ENCODE data around the gene ZDBF2.

Gene ZDBF2

GRCh38 chr2:206323033-206323432 is 48.6 kb downstream of the ZDBF2 start:
- no peaks in the 10 kb centered on the region for H3K27me3 ChIP-seq (ENCODE audit: control insufficient read depth, insufficient read depth, low read length, poor library complexity, severe bottlenecking)
- H3K36me3 ChIP-seq (ENCODE audit: control insufficient read depth, insufficient read depth, low read length) = peaks cover 5% of the 10 kb centered on the region
- H3K27ac ChIP-seq (ENCODE audit: insufficient read depth, low read depth, low read length, poor library complexity, severe bottlenecking) = no peak overlapping the region
- no peak overlapping the region for H3K4me3 ChIP-seq (ENCODE audit: insufficient read depth, low read depth, low read length)
- 94 to 95% methylated on average over 2 of the region's 3 CpGs for WGBS, 2 experiments
- H3K4me1 ChIP-seq (ENCODE audit: control insufficient read depth, insufficient read depth, low read length) = peaks cover 1% of the 10 kb centered on the region
- peaks cover 3% of the 10 kb centered on the region for H3K9me3 ChIP-seq (ENCODE audit: control insufficient read depth, low read length)

GRCh38 chr2:206323486-206323885 is 49.0 kb downstream of the ZDBF2 start:
- Histone ChIP-seq H3K4me3 (ENCODE audit: insufficient read depth, low read depth, low read length) (no peak overlapping the region), H3K36me3 (ENCODE audit: control insufficient read depth, insufficient read depth, low read length) (peaks cover 5% of the 10 kb centered on the region), H3K4me1 (ENCODE audit: control insufficient read depth, insufficient read depth, low read length) (peaks cover 6% of the 10 kb centered on the region), H3K27ac (ENCODE audit: insufficient read depth, low read depth, low read length, poor library complexity, severe bottlenecking) (no peak overlapping the region), H3K27me3 (ENCODE audit: control insufficient read depth, insufficient read depth, low read length, poor library complexity, severe bottlenecking) (no peaks in the 10 kb centered on the region), H3K9me3 (ENCODE audit: control insufficient read depth, low read length) (peaks cover 3% of the 10 kb centered on the region)
- WGBS, 2 experiments = 87 to 94% methylated on average over 4 of the region's 4 CpGs

GRCh38 chr2:206324869-206325268 is 50.4 kb downstream of the ZDBF2 start:
- H3K4me1 ChIP-seq (ENCODE audit: control insufficient read depth, insufficient read depth, low read length) = peaks cover 20% of the 10 kb centered on the region
- H3K4me3 ChIP-seq (ENCODE audit: insufficient read depth, low read depth, low read length) = no peak overlapping the region
- H3K27me3 ChIP-seq (ENCODE audit: control insufficient read depth, insufficient read depth, low read length, poor library complexity, severe bottlenecking) = no peaks in the 10 kb centered on the region
- no peaks in the 10 kb centered on the region for H3K36me3 ChIP-seq (ENCODE audit: control insufficient read depth, insufficient read depth, low read length)
- H3K9me3 ChIP-seq (ENCODE audit: control insufficient read depth, low read length) = no peaks in the 10 kb centered on the region
- no peak overlapping the region for H3K27ac ChIP-seq (ENCODE audit: insufficient read depth, low read depth, low read length, poor library complexity, severe bottlenecking)
- WGBS, 2 experiments = 87 to 94% methylated on average over 5 to 6 of the region's 6 CpGs

GRCh38 chr2:206328974-206329373 is 54.5 kb downstream of the ZDBF2 start:
- no peaks in the 10 kb centered on the region for H3K27me3 ChIP-seq (ENCODE audit: control insufficient read depth, insufficient read depth, low read length, poor library complexity, severe bottlenecking)
- no peak overlapping the region for H3K4me3 ChIP-seq (ENCODE audit: insufficient read depth, low read depth, low read length)
- H3K27ac ChIP-seq (ENCODE audit: insufficient read depth, low read depth, low read length, poor library complexity, severe bottlenecking) = peak overlapping the region; percentile 66
- no peaks in the 10 kb centered on the region for H3K9me3 ChIP-seq (ENCODE audit: control insufficient read depth, low read length)
- no peaks in the 10 kb centered on the region for H3K36me3 ChIP-seq (ENCODE audit: control insufficient read depth, insufficient read depth, low read length)
- peaks cover 20% of the 10 kb centered on the region for H3K4me1 ChIP-seq (ENCODE audit: control insufficient read depth, insufficient read depth, low read length)
- WGBS, 2 experiments = 0% methylated on average over 1 of the region's 1 CpG

- WGBS, 2 experiments = 87% methylated on average over 2 of the region's 2 CpGs
- Histone ChIP-seq H3K4me1 (ENCODE audit: control insufficient read depth, insufficient read depth, low read length) (no peaks in the 10 kb centered on the region), H3K27me3 (ENCODE audit: control insufficient read depth, insufficient read depth, low read length, poor library complexity, severe bottlenecking) (no peaks in the 10 kb centered on the region), H3K4me3 (ENCODE audit: insufficient read depth, low read depth, low read length) (no peak overlapping the region), H3K9me3 (ENCODE audit: control insufficient read depth, low read length) (no peaks in the 10 kb centered on the region), H3K36me3 (ENCODE audit: control insufficient read depth, insufficient read depth, low read length) (no peaks in the 10 kb centered on the region), H3K27ac (ENCODE audit: insufficient read depth, low read depth, low read length, poor library complexity, severe bottlenecking) (no peak overlapping the region)
Observed at GRCh38 chr2:206336861-206337260, 62.4 kb downstream of the ZDBF2 start.

GRCh38 chr2:206337956-206338355 is 63.5 kb downstream of the ZDBF2 start:
- no peaks in the 10 kb centered on the region for H3K9me3 ChIP-seq (ENCODE audit: control insufficient read depth, low read length)
- H3K4me1 ChIP-seq (ENCODE audit: control insufficient read depth, insufficient read depth, low read length) = no peaks in the 10 kb centered on the region
- no peaks in the 10 kb centered on the region for H3K27me3 ChIP-seq (ENCODE audit: control insufficient read depth, insufficient read depth, low read length, poor library complexity, severe bottlenecking)
- no peak overlapping the region for H3K4me3 ChIP-seq (ENCODE audit: insufficient read depth, low read depth, low read length)
- 95 to 100% methylated on average over 1 of the region's 1 CpG for WGBS, 2 experiments
- H3K36me3 ChIP-seq (ENCODE audit: control insufficient read depth, insufficient read depth, low read length) = no peaks in the 10 kb centered on the region
- no peak overlapping the region for H3K27ac ChIP-seq (ENCODE audit: insufficient read depth, low read depth, low read length, poor library complexity, severe bottlenecking)

GRCh38 chr2:206341396-206341795 is 66.9 kb downstream of the ZDBF2 start:
- H3K27me3 ChIP-seq (ENCODE audit: control insufficient read depth, insufficient read depth, low read length, poor library complexity, severe bottlenecking) = no peaks in the 10 kb centered on the region
- no peaks in the 10 kb centered on the region for H3K36me3 ChIP-seq (ENCODE audit: control insufficient read depth, insufficient read depth, low read length)
- no peak overlapping the region for H3K27ac ChIP-seq (ENCODE audit: insufficient read depth, low read depth, low read length, poor library complexity, severe bottlenecking)
- H3K4me3 ChIP-seq (ENCODE audit: insufficient read depth, low read depth, low read length) = no peak overlapping the region
- H3K4me1 ChIP-seq (ENCODE audit: control insufficient read depth, insufficient read depth, low read length) = no peaks in the 10 kb centered on the region
- 92% methylated on average over 4 of the region's 4 CpGs for WGBS, 2 experiments
- peaks cover 3% of the 10 kb centered on the region for H3K9me3 ChIP-seq (ENCODE audit: control insufficient read depth, low read length)

GRCh38 chr2:206343144-206343543 is 68.7 kb downstream of the ZDBF2 start:
- Histone ChIP-seq H3K4me3 (ENCODE audit: insufficient read depth, low read depth, low read length) (no peak overlapping the region), H3K27me3 (ENCODE audit: control insufficient read depth, insufficient read depth, low read length, poor library complexity, severe bottlenecking) (no peaks in the 10 kb centered on the region), H3K36me3 (ENCODE audit: control insufficient read depth, insufficient read depth, low read length) (no peaks in the 10 kb centered on the region), H3K9me3 (ENCODE audit: control insufficient read depth, low read length) (peaks cover 3% of the 10 kb centered on the region), H3K27ac (ENCODE audit: insufficient read depth, low read depth, low read length, poor library complexity, severe bottlenecking) (no peak overlapping the region), H3K4me1 (ENCODE audit: control insufficient read depth, insufficient read depth, low read length) (no peaks in the 10 kb centered on the region)
- 93 to 94% methylated on average over 4 of the region's 4 CpGs for WGBS, 2 experiments

- Histone ChIP-seq H3K27me3 (ENCODE audit: control insufficient read depth, insufficient read depth, low read length, poor library complexity, severe bottlenecking) (no peaks in the 10 kb centered on the region), H3K4me1 (ENCODE audit: control insufficient read depth, insufficient read depth, low read length) (no peaks in the 10 kb centered on the region), H3K27ac (ENCODE audit: insufficient read depth, low read depth, low read length, poor library complexity, severe bottlenecking) (no peak overlapping the region), H3K9me3 (ENCODE audit: control insufficient read depth, low read length) (peaks cover 3% of the 10 kb centered on the region), H3K36me3 (ENCODE audit: control insufficient read depth, insufficient read depth, low read length) (no peaks in the 10 kb centered on the region), H3K4me3 (ENCODE audit: insufficient read depth, low read depth, low read length) (no peak overlapping the region)
- 96 to 100% methylated on average over 1 of the region's 1 CpG for WGBS, 2 experiments
Observed at GRCh38 chr2:206343816-206344215, 69.4 kb downstream of the ZDBF2 start.

GRCh38 chr2:206345606-206346005 is 71.1 kb downstream of the ZDBF2 start:
- Histone ChIP-seq H3K9me3 (ENCODE audit: control insufficient read depth, low read length) (peaks cover 3% of the 10 kb centered on the region), H3K27ac (ENCODE audit: insufficient read depth, low read depth, low read length, poor library complexity, severe bottlenecking) (no peak overlapping the region), H3K4me1 (ENCODE audit: control insufficient read depth, insufficient read depth, low read length) (no peaks in the 10 kb centered on the region), H3K4me3 (ENCODE audit: insufficient read depth, low read depth, low read length) (no peak overlapping the region), H3K36me3 (ENCODE audit: control insufficient read depth, insufficient read depth, low read length) (no peaks in the 10 kb centered on the region), H3K27me3 (ENCODE audit: control insufficient read depth, insufficient read depth, low read length, poor library complexity, severe bottlenecking) (no peaks in the 10 kb centered on the region)
- WGBS, 2 experiments = 95 to 97% methylated on average over 2 to 3 of the region's 3 CpGs

GRCh38 chr2:206349375-206349774 is 74.9 kb downstream of the ZDBF2 start:
- Histone ChIP-seq H3K27me3 (ENCODE audit: control insufficient read depth, insufficient read depth, low read length, poor library complexity, severe bottlenecking) (no peaks in the 10 kb centered on the region), H3K27ac (ENCODE audit: insufficient read depth, low read depth, low read length, poor library complexity, severe bottlenecking) (no peak overlapping the region), H3K4me3 (ENCODE audit: insufficient read depth, low read depth, low read length) (no peak overlapping the region), H3K9me3 (ENCODE audit: control insufficient read depth, low read length) (no peaks in the 10 kb centered on the region), H3K36me3 (ENCODE audit: control insufficient read depth, insufficient read depth, low read length) (no peaks in the 10 kb centered on the region), H3K4me1 (ENCODE audit: control insufficient read depth, insufficient read depth, low read length) (no peaks in the 10 kb centered on the region)
- WGBS, 2 experiments = 91 to 95% methylated on average over 3 of the region's 3 CpGs

Data from ectodermal cell (in vitro differentiated cells).